GM12874 (cell line): ENCODE measurements around the gene TPRX1.
"Not testable (repeated sequence)": the region's sequence is repeated elsewhere in the genome, so short reads cannot be mapped to it uniquely, and the experiment has no call there.

Source experiments
- CTCF ChIP-seq: IDR thresholded peaks from 2 replicates; pipeline ENCODE4 v1.5.1; 2011; ENCODE audit warnings: low read depth, mild to moderate bottlenecking, control low read depth, low read length, moderate library complexity; ENCODE audit not compliant: insufficient read depth

Gene TPRX1

GRCh38 chr19:47804451-47804850 is at the start of gene TPRX1:
TPRX1 (minus strand) TSS chr19:47804551; CDS start chr19:47804539, 12 bp downstream.
- not testable (repeated sequence) for TF ChIP-seq CTCF

- no peak for TF ChIP-seq CTCF
Measured at GRCh38 chr19:47853003-47853402, 48.7 kb upstream of the TPRX1 start.

- TF ChIP-seq CTCF = peak; percentile 29
Measured at GRCh38 chr19:47848823-47849473, 44.6 kb upstream of the TPRX1 start.

GRCh38 chr19:47848425-47848822 is 44.1 kb upstream of the TPRX1 start:
- no peak for TF ChIP-seq CTCF

GRCh38 chr19:47842941-47843340 is 38.6 kb upstream of the TPRX1 start:
- no peak for TF ChIP-seq CTCF

GRCh38 chr19:47839913-47840312 is 35.6 kb upstream of the TPRX1 start:
- no peak for TF ChIP-seq CTCF

GRCh38 chr19:47839411-47839810 is 35.1 kb upstream of the TPRX1 start:
- TF ChIP-seq CTCF = no peak

- TF ChIP-seq CTCF = no peak
Measured at GRCh38 chr19:47836038-47836437, 31.7 kb upstream of the TPRX1 start.
